ENCODE measurements around the gene VSIG10.
"Not testable (repeated sequence)": the region's sequence is repeated elsewhere in the genome, so short reads cannot be mapped to it uniquely, and the experiment has no call there.

The VSIG10 gene

DNA sequence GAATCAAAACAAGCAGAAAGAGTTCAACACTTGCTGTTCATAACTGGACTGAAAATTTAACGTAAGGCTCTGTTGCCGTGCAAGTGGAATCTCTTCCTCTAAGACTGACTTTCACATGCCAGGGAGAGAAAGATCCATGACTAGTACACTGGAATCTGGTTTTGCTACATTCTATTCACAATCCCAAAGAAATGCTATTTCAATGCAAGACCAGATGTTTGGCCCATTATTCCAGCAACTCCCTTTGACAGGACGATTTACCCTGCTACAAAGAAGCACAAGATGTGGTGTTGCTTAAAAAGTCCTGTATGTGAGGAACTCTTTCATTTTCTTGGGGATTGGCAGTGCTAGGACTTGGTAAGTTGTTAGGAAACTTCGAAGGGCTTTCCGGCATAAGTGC is 69.9 kb downstream of the VSIG10 start:
- no peak for DNase-seq (ENCODE audit: low read depth)

DNA sequence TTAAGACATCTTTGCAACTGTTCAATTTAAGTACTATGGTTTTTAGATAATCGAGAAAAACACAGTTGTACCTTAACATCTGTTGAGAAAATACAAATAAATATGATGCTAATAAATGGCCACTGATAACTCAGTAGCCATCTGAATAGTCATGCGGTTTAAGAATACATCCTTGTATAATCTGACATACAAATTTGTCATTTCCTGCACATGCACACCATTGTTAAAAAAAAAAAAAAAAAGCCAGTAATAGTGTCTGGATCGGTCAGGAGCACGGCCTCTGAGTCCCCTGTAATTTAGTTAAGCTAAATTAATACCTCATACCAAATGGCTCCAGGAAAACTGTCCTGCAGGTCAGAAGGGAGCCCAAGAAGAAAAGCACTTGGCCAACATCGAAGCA is 70.5 kb downstream of the VSIG10 start:
- no peak for DNase-seq (ENCODE audit: low read depth)

DNA sequence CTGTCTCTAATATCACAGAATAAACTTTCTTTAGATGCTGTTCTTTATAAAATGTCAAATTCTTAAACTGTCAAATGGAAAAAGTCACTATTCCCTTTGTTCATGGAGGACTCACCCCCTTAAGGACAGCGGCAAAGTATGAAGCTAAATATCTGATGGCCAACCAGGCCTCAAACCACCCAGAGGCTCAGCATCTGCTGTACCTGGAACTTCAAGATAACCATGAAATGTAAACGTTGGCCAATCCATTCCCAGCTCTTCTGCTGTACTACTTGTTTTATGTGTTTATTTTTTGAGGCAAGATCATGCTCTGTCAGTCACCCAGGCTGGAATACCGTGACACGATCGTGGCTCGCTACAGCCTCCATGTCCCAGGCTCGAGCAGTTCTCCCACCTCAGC is 71.6 kb downstream of the VSIG10 start:
- no peak for DNase-seq (ENCODE audit: low read depth)

DNA sequence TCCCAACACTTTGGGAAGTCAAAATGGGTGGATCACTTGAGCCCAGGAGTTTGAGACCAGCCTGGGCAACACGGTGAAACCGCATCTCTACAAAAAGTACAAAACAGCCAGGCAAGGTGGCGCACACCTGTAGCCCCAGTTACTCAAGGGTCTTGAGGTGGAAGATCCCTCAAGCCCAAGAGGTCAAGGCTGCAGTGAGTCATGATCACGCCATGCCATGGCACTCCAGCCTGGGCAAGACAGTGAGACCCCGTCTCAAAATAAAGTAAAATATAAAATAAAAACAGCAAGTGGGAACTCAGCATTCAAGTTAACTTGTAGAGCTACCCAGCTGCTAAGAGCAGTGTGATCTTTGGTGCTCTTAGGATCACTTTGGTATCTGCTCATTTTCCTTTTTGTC is 74.6 kb downstream of the VSIG10 start:
- no peak for DNase-seq (ENCODE audit: low read depth)

DNA sequence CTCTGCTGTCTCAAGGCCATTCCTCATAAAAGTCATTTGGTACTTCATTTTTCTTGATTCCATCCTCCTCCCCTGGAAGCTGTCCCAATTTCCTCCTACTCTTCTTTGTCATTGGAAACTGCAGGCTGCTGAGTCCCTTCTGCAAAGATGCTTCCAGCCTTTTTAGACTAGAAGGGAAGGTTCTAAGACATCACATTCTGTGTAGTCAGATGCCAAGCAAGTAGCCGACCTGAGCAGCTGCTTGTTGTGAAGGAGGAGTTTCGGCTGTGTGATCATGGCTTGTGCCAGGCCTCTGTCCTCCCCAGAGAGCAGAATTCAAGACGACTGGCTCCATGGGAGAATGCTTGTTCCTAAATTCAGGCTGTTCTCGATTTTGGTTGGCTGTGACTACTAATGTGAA is 78.6 kb downstream of the VSIG10 start:
- no peak for DNase-seq (ENCODE audit: low read depth)

DNA sequence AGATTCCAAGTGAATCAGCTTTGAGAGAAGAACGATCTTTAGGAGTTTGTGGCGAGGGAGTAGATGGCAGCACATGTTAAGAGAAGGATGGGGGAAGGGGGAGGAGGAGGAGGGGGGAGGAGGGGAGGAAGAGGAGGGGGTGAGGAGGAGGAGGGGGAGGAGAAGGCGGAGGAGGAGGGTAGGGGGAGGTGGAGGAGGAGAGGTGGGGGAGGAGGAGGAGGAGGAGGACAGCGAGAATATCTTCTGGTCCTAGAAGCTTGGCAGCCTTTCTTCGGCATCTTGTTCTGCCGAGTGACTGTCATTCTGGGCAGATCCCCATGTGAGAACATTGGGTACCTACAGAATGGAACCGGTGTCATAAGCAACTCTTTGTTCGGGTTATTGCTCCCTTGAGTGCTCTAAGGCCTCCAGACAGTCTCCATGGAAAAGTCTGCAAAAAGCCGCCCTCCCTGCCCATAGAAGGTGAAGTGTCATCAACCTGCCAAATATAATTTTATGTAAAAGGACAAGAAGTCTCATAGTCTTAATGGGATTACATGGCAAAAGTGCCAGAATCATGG is 80.4 kb downstream of the VSIG10 start:
- no peak for DNase-seq (ENCODE audit: low read depth)

DNA sequence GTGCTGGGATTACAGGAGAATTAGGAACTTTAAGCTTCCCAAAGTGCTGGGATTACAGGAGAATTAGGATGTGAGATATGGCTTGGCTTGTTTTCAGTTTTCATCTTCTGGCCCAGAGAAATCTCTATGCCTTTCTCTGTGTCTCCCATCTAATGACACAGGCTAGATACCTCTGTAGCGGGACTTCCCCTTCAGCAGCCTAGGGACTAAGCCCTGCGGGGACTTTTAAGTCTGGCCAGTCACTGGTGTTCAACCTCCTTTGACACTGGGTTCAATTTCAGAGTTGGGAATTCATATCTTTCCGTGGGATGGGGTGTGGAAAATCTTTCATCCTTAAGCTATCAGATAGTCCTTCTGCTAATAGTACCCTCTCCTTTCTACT is 81.1 kb downstream of the VSIG10 start:
- no peak for DNase-seq (ENCODE audit: low read depth)

GRCh38 chr12:118022097-118022727 is 81.6 kb downstream of the VSIG10 start:
- not testable (repeated sequence) for DNase-seq (ENCODE audit: low read depth)

GRCh38 chr12:118020036-118020435 is 83.8 kb downstream of the VSIG10 start:
- no peak for DNase-seq (ENCODE audit: low read depth)

DNA sequence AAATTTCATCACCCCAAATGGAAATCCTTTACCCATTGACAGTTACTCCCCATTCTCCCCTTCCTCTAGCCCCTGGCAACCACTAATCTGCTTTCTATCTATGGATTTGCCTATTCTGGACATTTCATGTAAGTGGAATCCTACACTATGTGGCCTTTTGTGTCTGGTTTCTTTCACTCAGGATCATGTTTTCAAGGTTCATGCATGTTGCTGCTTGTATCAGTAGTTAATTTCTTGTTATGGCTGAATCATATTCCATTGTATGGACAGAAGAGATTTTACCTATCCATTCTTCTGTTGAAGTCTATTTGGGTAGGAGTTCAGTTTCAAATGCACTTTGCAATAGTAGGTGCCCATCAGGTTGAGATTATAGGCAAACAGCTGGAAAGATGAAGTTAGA is 85.9 kb downstream of the VSIG10 start:
- DNase-seq (ENCODE audit: low read depth) = no peak

DNA sequence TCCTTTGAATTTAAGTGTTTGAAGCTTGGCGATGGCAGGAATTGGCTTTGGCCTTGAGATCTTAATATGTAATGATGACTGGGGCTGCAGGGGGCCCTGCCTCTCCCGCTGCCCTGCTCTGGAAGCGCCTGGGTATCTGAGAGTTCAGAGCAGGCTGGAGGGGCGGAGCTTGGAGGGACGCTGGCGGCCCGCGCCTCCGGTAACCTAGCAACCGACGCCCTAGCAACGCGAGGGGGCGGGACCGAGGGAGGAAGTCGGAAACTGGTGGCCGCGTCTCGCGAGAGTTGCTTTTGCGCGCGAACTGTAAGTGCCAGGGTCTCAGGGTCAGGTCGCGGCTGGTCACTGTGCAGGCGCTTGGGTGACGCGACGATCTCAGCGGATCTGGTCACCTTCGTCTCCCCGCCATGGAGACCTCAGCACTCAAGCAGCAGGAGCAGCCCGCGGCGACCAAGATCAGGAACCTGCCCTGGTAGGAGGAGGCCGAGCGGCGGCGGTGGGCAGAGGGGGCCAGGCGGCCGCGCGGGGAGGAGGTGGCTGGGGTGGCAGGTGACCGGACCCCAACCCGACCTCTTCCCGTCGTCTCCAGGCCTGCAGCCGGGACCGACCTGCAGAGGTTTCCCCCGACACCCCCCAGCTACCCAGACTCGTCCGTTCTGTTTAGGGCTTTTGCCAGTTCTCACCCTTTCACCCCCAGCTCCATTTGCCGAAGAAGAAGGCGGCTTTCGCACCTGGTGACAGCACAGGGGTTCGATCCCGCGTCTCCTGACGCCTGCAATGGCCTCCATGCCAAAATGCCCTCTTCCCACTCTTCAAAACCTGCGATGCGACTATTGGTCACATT is 87.2 kb downstream of the VSIG10 start, which contains the start of gene RFC5:
TSS of gene RFC5 (plus strand) at position 280 of the 841 bp plus-strand sequence. CDS start at position 405, 125 bp downstream.
- peak; percentile 89 for DNase-seq (ENCODE audit: low read depth)

DNA sequence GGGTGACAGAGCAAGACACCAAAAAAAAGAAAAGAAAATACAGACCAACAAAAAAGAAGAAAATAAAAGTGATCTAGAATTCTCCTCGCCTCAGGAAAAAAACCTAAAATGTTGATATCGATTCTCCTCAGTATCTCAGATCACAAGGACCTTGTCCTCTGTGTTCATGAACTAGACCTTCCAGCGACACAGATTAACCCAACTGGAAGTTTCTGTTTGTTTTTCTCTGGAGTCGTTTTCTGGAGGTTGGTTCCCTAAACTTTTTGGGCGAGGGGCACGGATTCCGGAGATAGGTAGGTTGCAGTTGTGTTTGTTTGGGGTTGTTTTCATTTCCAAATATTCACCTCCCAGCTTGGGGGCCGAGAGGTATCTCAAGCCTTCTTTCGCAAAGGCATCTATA is 87.9 kb downstream of the VSIG10 start:
- no peak for DNase-seq (ENCODE audit: low read depth)

- no peak for DNase-seq (ENCODE audit: low read depth)
Observed at GRCh38 chr12:118015306-118015705, 88.5 kb downstream of the VSIG10 start.
